Lower lobe of right lung (tissue), 2 donors: ENCODE data around the gene GMPR. TPM values are rescaled to one million over a fixed set of nuclear protein-coding genes. Genes with fewer than 3 reads are reported as not detected.
"Not testable (repeated sequence)": the region's sequence is repeated elsewhere in the genome, so short reads cannot be mapped to it uniquely, and the experiment has no call there.

Experiments
- ATAC-seq, 2 donors: fragments of 200-7000 bp; cut with Tn5 transposase; one replicate each; pipeline ENCODE4 v1.9.1; 2020 to 2022; ENCODE audit warnings: mild to moderate bottlenecking in 2 of 2, moderate library complexity in 2 of 2
- DNase-seq: peaks from one replicate; pipeline ENCODE4 v3.0.0-alpha.2; 2020
- H3K27ac ChIP-seq: fragments of 200-600 bp; one replicate; pipeline ENCODE4 v1.8.0; 2022
- H3K27me3 ChIP-seq: fragments of 200-600 bp; one replicate; pipeline ENCODE4 v1.8.0; 2022; ENCODE audit warnings: low read depth
- H3K36me3 ChIP-seq: fragments of 200-600 bp; one replicate; pipeline ENCODE4 v1.8.0; 2022; ENCODE audit warnings: mild to moderate bottlenecking
- H3K4me1 ChIP-seq: fragments of 200-600 bp; one replicate; pipeline ENCODE4 v1.8.0; 2022
- H3K4me3 ChIP-seq: fragments of 200-600 bp; one replicate; pipeline ENCODE4 v1.8.0; 2022; ENCODE audit warnings: mild to moderate bottlenecking
- H3K9me3 ChIP-seq: fragments of 200-600 bp; one replicate; pipeline ENCODE4 v1.8.0; 2022
- CTCF ChIP-seq: fragments of 200-600 bp; IDR thresholded peaks from one replicate; pipeline ENCODE4 v1.8.0; 2022; ENCODE audit warnings: antibody characterized with exemption, mild to moderate bottlenecking
- intact Hi-C: fragments of 100-400 bp; cut with DNase I; formaldehyde crosslinking; loops from one replicate; pipeline ENCODE4 v1.11.0; 2022
- total RNA-seq: library from RNA; stranded (reverse); fragmentation: NEBNext Ultra II Directional; extraction: Animal tissue kit (Norgen Biotek cat#: 25700); gene quantifications from one replicate; pipeline ENCODE4 v1.2.1, GENCODE V29; 2021
- donor health status: DM: no; HTN: yes; CAD: no; lungs with severe emphysema.

Gene GMPR
- total RNA-seq, 1 donor from 2014 or later: 22.5 TPM

- intact Hi-C loops: no loop called here
- no peak for DNase-seq
- no peak for TF ChIP-seq CTCF
Measured at GRCh38 chr6:16265351-16266341, 27.3 kb downstream of the GMPR start.

GRCh38 chr6:16267428-16268263 lies 29.3 kb downstream of the GMPR start:
- H3K9me3 ChIP-seq: no peaks in the 10 kb centered on the region
- no peak for TF ChIP-seq CTCF
- no peaks in the 10 kb centered on the region for H3K27me3 ChIP-seq
- no peaks in the 10 kb centered on the region for H3K4me1 ChIP-seq
- intact Hi-C loops: no loop called here
- no peak overlapping the region for H3K27ac ChIP-seq
- ATAC-seq (no peak), DNase-seq (no peak)
- H3K36me3 ChIP-seq: no peaks in the 10 kb centered on the region
- H3K4me3 ChIP-seq: no peak overlapping the region

More at GRCh38 chr6:16265351-16266341, 27.3 kb downstream of the GMPR start:
- Histone ChIP-seq H3K4me1 (no peaks in the 10 kb centered on the region), H3K27me3 (no peaks in the 10 kb centered on the region), H3K27ac (no peak overlapping the region), H3K4me3 (no peak overlapping the region), H3K36me3 (no peaks in the 10 kb centered on the region), H3K9me3 (no peaks in the 10 kb centered on the region)
- ATAC-seq: no peak

- ATAC-seq, H3K36me3 ChIP-seq, DNase-seq, intact Hi-C loops, H3K4me1 ChIP-seq, H3K4me3 ChIP-seq, H3K27ac ChIP-seq, H3K27me3 ChIP-seq, H3K9me3 ChIP-seq: not testable (repeated sequence)
Measured at GRCh38 chr6:16269442-16270070, 31.2 kb downstream of the GMPR start.

GRCh38 chr6:16270178-16270794 lies 31.9 kb downstream of the GMPR start:
- intact Hi-C loops: no loop called here
- no peak for TF ChIP-seq CTCF
- Histone ChIP-seq H3K4me1 (no peaks in the 10 kb centered on the region), H3K9me3 (no peaks in the 10 kb centered on the region), H3K27ac (no peak overlapping the region), H3K4me3 (no peak overlapping the region), H3K27me3 (no peaks in the 10 kb centered on the region), H3K36me3 (no peaks in the 10 kb centered on the region)
- peak in 1 of 2 donors; percentile 34 for ATAC-seq
- DNase-seq: no peak

- no peaks in the 10 kb centered on the region for H3K27me3 ChIP-seq
- no peaks in the 10 kb centered on the region for H3K9me3 ChIP-seq
- intact Hi-C loops: no loop called here
- no peaks in the 10 kb centered on the region for H3K4me1 ChIP-seq
- TF ChIP-seq CTCF: no peak
- no peaks in the 10 kb centered on the region for H3K36me3 ChIP-seq
- H3K27ac ChIP-seq: no peak overlapping the region
- ATAC-seq (no peak), DNase-seq (no peak)
- no peak overlapping the region for H3K4me3 ChIP-seq
Measured at GRCh38 chr6:16271428-16271827, 33.0 kb downstream of the GMPR start.
